IPS-15b (cell line): ENCODE data around the gene GPR55.

ENCODE experiments used
- H3K27me3 ChIP-seq: one replicate; pipeline ENCODE4 v1.6.1; 2013; ENCODE audit warnings: low read length; ENCODE audit not compliant: control insufficient read depth, insufficient read depth
- H3K36me3 ChIP-seq: one replicate; pipeline ENCODE4 v1.6.1; 2013; ENCODE audit warnings: low read length; ENCODE audit not compliant: control insufficient read depth, insufficient read depth
- H3K4me1 ChIP-seq: one replicate; pipeline ENCODE4 v1.6.1; 2013; ENCODE audit warnings: mild to moderate bottlenecking, low read length; ENCODE audit not compliant: control insufficient read depth, insufficient read depth
- H3K4me3 ChIP-seq: one replicate; pipeline ENCODE4 v1.5.1; 2013; ENCODE audit warnings: low read depth, low read length
- H3K9ac ChIP-seq: one replicate; pipeline ENCODE4 v1.6.1; 2013; ENCODE audit warnings: low read depth, mild to moderate bottlenecking, low read length
- H3K9me3 ChIP-seq: one replicate; pipeline ENCODE4 v1.6.1; 2013; ENCODE audit warnings: mild to moderate bottlenecking, low read length; ENCODE audit not compliant: control insufficient read depth, insufficient read depth

The GPR55 gene

GRCh38 chr2:230930928-230931555 is 6.0 kb upstream of the GPR55 start:
- no peak overlapping the region for H3K9ac ChIP-seq
- H3K4me1 ChIP-seq, result no peaks in the 10 kb centered on the region
- H3K36me3 ChIP-seq, result no peaks in the 10 kb centered on the region
- H3K9me3 ChIP-seq, result no peaks in the 10 kb centered on the region
- no peak overlapping the region for H3K4me3 ChIP-seq
- no peaks in the 10 kb centered on the region for H3K27me3 ChIP-seq

- Histone ChIP-seq H3K9me3 (no peaks in the 10 kb centered on the region), H3K9ac (no peak overlapping the region), H3K4me3 (no peak overlapping the region), H3K27me3 (no peaks in the 10 kb centered on the region), H3K36me3 (no peaks in the 10 kb centered on the region), H3K4me1 (no peaks in the 10 kb centered on the region)
These were observed 5.2 kb upstream of the GPR55 start for GRCh38 chr2:230930149-230930780.

- no peaks in the 10 kb centered on the region for H3K27me3 ChIP-seq
- H3K4me3 ChIP-seq, result no peak overlapping the region
- H3K4me1 ChIP-seq, result no peaks in the 10 kb centered on the region
- H3K9me3 ChIP-seq, result no peaks in the 10 kb centered on the region
- no peaks in the 10 kb centered on the region for H3K36me3 ChIP-seq
- H3K9ac ChIP-seq, result no peak overlapping the region
These were observed 4.5 kb upstream of the GPR55 start for GRCh38 chr2:230929381-230930148.

- Histone ChIP-seq H3K27me3 (no peaks in the 10 kb centered on the region), H3K4me3 (no peak overlapping the region), H3K9ac (no peak overlapping the region), H3K4me1 (no peaks in the 10 kb centered on the region), H3K36me3 (no peaks in the 10 kb centered on the region), H3K9me3 (no peaks in the 10 kb centered on the region)
These were observed 3.8 kb upstream of the GPR55 start for GRCh38 chr2:230928701-230929380.

- Histone ChIP-seq H3K36me3 (no peaks in the 10 kb centered on the region), H3K9ac (no peak overlapping the region), H3K9me3 (no peaks in the 10 kb centered on the region), H3K4me1 (no peaks in the 10 kb centered on the region), H3K4me3 (no peak overlapping the region), H3K27me3 (no peaks in the 10 kb centered on the region)
These were observed 2.8 kb upstream of the GPR55 start for GRCh38 chr2:230927711-230928341.

- H3K4me1 ChIP-seq, result peaks cover 2% of the 10 kb centered on the region
- H3K9ac ChIP-seq, result no peak overlapping the region
- no peaks in the 10 kb centered on the region for H3K36me3 ChIP-seq
- H3K4me3 ChIP-seq, result no peak overlapping the region
- no peaks in the 10 kb centered on the region for H3K9me3 ChIP-seq
- H3K27me3 ChIP-seq, result no peaks in the 10 kb centered on the region
These were observed 1.1 kb upstream of the GPR55 start for GRCh38 chr2:230925879-230926765.

- H3K9me3 ChIP-seq, result no peaks in the 10 kb centered on the region
- no peaks in the 10 kb centered on the region for H3K27me3 ChIP-seq
- no peaks in the 10 kb centered on the region for H3K36me3 ChIP-seq
- peaks cover 2% of the 10 kb centered on the region for H3K4me1 ChIP-seq
- no peak overlapping the region for H3K4me3 ChIP-seq
- no peak overlapping the region for H3K9ac ChIP-seq
These were observed 419 bp upstream of the GPR55 start for GRCh38 chr2:230925443-230925878.

- Histone ChIP-seq H3K4me3 (no peak overlapping the region), H3K27me3 (no peaks in the 10 kb centered on the region), H3K9ac (no peak overlapping the region), H3K36me3 (no peaks in the 10 kb centered on the region), H3K9me3 (no peaks in the 10 kb centered on the region), H3K4me1 (peaks cover 2% of the 10 kb centered on the region)
These were observed 961 bp downstream of the GPR55 start for GRCh38 chr2:230924092-230924469.

GRCh38 chr2:230922951-230923717 is 1.9 kb downstream of the GPR55 start:
- no peak overlapping the region for H3K9ac ChIP-seq
- peaks cover 2% of the 10 kb centered on the region for H3K4me1 ChIP-seq
- H3K4me3 ChIP-seq, result no peak overlapping the region
- H3K9me3 ChIP-seq, result no peaks in the 10 kb centered on the region
- H3K27me3 ChIP-seq, result no peaks in the 10 kb centered on the region
- no peaks in the 10 kb centered on the region for H3K36me3 ChIP-seq

GRCh38 chr2:230921806-230922595 is 3.0 kb downstream of the GPR55 start:
- no peaks in the 10 kb centered on the region for H3K9me3 ChIP-seq
- peaks cover 2% of the 10 kb centered on the region for H3K4me1 ChIP-seq
- H3K36me3 ChIP-seq, result no peaks in the 10 kb centered on the region
- no peak overlapping the region for H3K9ac ChIP-seq
- H3K27me3 ChIP-seq, result no peaks in the 10 kb centered on the region
- H3K4me3 ChIP-seq, result no peak overlapping the region
